Endodermal cell (in vitro differentiated cells): Measurements from ENCODE around the gene AXL. TPM values are rescaled to one million over a fixed set of nuclear protein-coding genes. Genes with fewer than 3 reads are reported as not detected.

ENCODE experiments used
- DNase-seq: peaks from one replicate; pipeline ENCODE4 v3.0.0-alpha.2; 2017
- H3K27ac ChIP-seq: 2 replicates; pipeline ENCODE4 v1.5.1; 2013; ENCODE audit warnings: mild to moderate bottlenecking, low read depth, low read length, moderate library complexity
- H3K27me3 ChIP-seq: 2 replicates; pipeline ENCODE4 v1.6.1; 2013; ENCODE audit warnings: mild to moderate bottlenecking, low read length, moderate library complexity; ENCODE audit not compliant: insufficient read depth, control insufficient read depth, poor library complexity, severe bottlenecking
- H3K36me3 ChIP-seq: 2 replicates; pipeline ENCODE4 v1.7.0; 2013; ENCODE audit warnings: mild to moderate bottlenecking, low read length, moderate library complexity; ENCODE audit not compliant: control insufficient read depth, insufficient read depth
- H3K4me1 ChIP-seq: one replicate; pipeline ENCODE4 v1.7.0; 2013; ENCODE audit warnings: low read length; ENCODE audit not compliant: control insufficient read depth, insufficient read depth
- H3K4me3 ChIP-seq: 2 replicates; pipeline ENCODE4 v1.5.1; 2013; ENCODE audit warnings: mild to moderate bottlenecking, low read length, moderate library complexity
- H3K9ac ChIP-seq: 2 replicates; pipeline ENCODE4 v1.6.1; 2013; ENCODE audit warnings: mild to moderate bottlenecking, low read length, moderate library complexity; ENCODE audit not compliant: poor library complexity, severe bottlenecking; ENCODE audit errors: extremely low read depth
- H3K9me3 ChIP-seq: 2 replicates; pipeline ENCODE4 v1.6.1; 2013; ENCODE audit warnings: mild to moderate bottlenecking, low read length, moderate library complexity; ENCODE audit not compliant: control insufficient read depth
- H3K27ac Mint-ChIP-seq: 2 replicates; pipeline ENCODE4 v1.8.0; 2020; ENCODE audit warnings: mixed read lengths
- H3K27me3 Mint-ChIP-seq: 2 replicates; pipeline ENCODE4 v1.8.0; 2021; ENCODE audit warnings: mild to moderate bottlenecking, mixed read lengths; ENCODE audit not compliant: insufficient read depth
- H3K36me3 Mint-ChIP-seq: 2 replicates; pipeline ENCODE4 v1.8.0; 2020; ENCODE audit warnings: low read depth, mixed read lengths
- H3K4me1 Mint-ChIP-seq: 2 replicates; pipeline ENCODE4 v1.8.0; 2020; ENCODE audit warnings: mixed read lengths
- H3K4me3 Mint-ChIP-seq: 2 replicates; pipeline ENCODE4 v1.8.0; 2020; ENCODE audit warnings: mild to moderate bottlenecking, moderate library complexity, mixed read lengths
- H3K9me3 Mint-ChIP-seq: 2 replicates; pipeline ENCODE4 v1.8.0; 2020; ENCODE audit warnings: mild to moderate bottlenecking, mixed read lengths
- WGBS, 2 experiments: methylation state at CpG; one replicate each; pipeline versions ENCODE4 v1.1.5 to v1.1.7; 2013; ENCODE audit warnings: missing lambda C conversion rate in 2 of 2, mixed read lengths in 1 of 2; ENCODE audit not compliant: insufficient coverage in 1 of 2, insufficient read length in 1 of 2; 5-methylcytosine and 5-hydroxymethylcytosine counted together
- total RNA-seq, 2 donors: library from RNA; stranded (reverse); fragmentation: NEBNext Ultra II Directional in 1 of 2; extraction: Animal tissue kit (Norgen Biotek cat#: 25700) in 1 of 2; gene quantifications; 2 replicates in 1 of 2; 3 replicates in 1 of 2; pipeline ENCODE4 v1.2.1, GENCODE V29; 2021
- TF ChIP-seq, protein P1 (sequence below): fragments of 200-600 bp; sonication (generic); conservative IDR thresholded peaks from 2 replicates; pipeline ENCODE4 v1.5.0; 2021; ENCODE audit warnings: antibody characterized with exemption, mild to moderate bottlenecking

AXL gene
- total RNA-seq, 2 donors from 2014 or later: 10.9 to 14.1 TPM

DNA sequence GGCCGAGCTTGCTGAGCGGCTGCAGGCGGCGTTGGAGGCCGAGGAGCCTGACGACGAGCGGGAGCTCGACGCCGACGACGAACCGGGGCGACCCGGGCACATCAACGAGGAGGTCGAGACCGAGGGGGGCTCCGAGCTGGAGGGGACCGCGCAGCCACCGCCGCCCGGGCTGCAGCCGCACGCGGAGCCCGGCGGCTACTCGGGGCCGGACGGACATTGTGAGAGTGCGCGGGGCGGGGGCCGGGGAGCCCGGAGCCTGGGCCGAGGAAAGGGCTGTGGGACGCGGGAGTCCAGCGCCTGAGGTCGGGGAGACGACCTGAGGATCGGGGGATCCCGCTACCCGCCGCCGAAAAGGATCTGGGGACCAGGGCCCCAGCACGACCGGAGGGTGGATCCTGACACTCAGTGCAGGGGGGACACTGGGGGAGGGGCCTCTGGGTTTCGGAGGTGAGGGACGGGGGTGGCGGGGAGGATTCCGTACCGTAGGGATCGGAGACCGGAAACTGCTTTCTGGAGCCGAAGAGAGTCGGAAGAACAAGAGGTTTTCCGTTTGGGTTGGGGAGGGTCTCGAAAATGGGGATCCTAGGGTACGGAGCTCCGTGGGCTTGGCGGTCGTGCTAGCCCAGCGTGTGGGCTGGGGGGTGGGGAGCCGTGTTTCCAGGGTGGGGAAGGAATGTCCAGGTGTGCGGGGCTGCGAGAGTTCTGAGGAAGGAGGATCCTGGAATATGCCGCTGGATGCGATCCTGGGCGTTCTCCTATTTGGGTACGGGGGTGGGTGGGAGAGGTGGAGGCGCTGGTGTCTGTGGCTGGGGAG lies 45.8 kb downstream of the AXL start:
- Histone ChIP-seq H3K4me3 (peak overlapping the region; percentile 91), H3K27me3 (no peaks in the 10 kb centered on the region), H3K4me1 (peaks cover 6% of the 10 kb centered on the region), H3K9me3 (no peaks in the 10 kb centered on the region), H3K9ac (peak overlapping the region; percentile 98), H3K36me3 (peaks cover 32% of the 10 kb centered on the region), H3K27ac (peak overlapping the region; percentile 96)
- TF ChIP-seq, protein P1, sequence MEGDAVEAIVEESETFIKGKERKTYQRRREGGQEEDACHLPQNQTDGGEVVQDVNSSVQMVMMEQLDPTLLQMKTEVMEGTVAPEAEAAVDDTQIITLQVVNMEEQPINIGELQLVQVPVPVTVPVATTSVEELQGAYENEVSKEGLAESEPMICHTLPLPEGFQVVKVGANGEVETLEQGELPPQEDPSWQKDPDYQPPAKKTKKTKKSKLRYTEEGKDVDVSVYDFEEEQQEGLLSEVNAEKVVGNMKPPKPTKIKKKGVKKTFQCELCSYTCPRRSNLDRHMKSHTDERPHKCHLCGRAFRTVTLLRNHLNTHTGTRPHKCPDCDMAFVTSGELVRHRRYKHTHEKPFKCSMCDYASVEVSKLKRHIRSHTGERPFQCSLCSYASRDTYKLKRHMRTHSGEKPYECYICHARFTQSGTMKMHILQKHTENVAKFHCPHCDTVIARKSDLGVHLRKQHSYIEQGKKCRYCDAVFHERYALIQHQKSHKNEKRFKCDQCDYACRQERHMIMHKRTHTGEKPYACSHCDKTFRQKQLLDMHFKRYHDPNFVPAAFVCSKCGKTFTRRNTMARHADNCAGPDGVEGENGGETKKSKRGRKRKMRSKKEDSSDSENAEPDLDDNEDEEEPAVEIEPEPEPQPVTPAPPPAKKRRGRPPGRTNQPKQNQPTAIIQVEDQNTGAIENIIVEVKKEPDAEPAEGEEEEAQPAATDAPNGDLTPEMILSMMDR: no peak
- peak overlapping the region; percentile 96 for H3K4me3 Mint-ChIP-seq
- peaks cover 25% of the 10 kb centered on the region for H3K4me1 Mint-ChIP-seq
- H3K9me3 Mint-ChIP-seq: no peaks in the 10 kb centered on the region
- 0 to 2% methylated on average over 30 to 75 of the region's 75 CpGs for WGBS, 2 experiments
- peaks cover 28% of the 10 kb centered on the region for H3K36me3 Mint-ChIP-seq
- peaks cover 2% of the 10 kb centered on the region for H3K27me3 Mint-ChIP-seq
- DNase-seq: peak; percentile 78
- peak overlapping the region; percentile 99 for H3K27ac Mint-ChIP-seq

DNA sequence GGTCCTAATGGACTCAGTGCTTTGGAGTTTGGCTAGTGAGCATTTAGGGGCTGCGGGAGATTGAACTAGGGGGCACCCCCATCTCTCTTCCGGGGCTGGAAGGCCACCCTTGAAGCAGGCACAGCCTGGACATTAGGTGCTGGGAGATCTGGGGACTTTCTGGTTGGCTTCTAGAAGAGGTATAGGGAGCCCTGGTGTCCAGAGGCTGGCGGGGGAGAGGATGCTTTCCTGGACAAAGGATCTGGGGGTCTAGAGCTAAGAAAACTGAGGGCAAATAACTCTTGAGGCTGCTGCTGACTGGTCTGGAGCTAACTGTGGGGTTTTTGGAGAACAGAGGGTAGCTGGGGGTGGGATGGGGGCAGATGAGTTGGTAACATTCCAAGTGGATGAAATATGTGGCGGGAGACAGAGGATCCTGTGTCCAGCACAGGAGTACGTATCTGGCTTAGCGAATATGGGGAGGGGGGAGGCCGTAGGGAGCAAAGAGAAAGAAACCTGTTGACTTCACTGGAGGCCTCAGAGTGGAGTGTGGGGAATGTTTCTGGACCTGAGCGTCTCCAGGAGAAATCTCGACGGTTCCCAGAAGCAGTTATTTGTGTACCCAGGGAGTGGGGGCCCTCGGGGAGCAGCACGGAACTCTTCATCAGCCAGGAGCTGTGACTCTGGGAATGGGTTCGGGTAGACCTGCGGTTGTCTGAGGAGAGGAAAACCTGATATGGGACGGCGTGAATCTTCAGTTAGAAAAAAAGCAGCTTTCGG lies 46.6 kb downstream of the AXL start:
- H3K4me1 ChIP-seq: peaks cover 6% of the 10 kb centered on the region
- H3K27me3 ChIP-seq: no peaks in the 10 kb centered on the region
- Mint-ChIP-seq H3K4me1 (peaks cover 25% of the 10 kb centered on the region), H3K27ac (peak overlapping the region; percentile 99), H3K27me3 (peaks cover 2% of the 10 kb centered on the region), H3K4me3 (peak overlapping the region; percentile 96), H3K9me3 (no peaks in the 10 kb centered on the region), H3K36me3 (peaks cover 27% of the 10 kb centered on the region)
- TF ChIP-seq, protein P1: no peak
- H3K9me3 ChIP-seq: no peaks in the 10 kb centered on the region
- H3K36me3 ChIP-seq: peaks cover 39% of the 10 kb centered on the region
- peak overlapping the region; percentile 91 for H3K4me3 ChIP-seq
- 13 to 15% methylated on average over 15 to 17 of the region's 17 CpGs for WGBS, 2 experiments
- peak; percentile 61 for DNase-seq
- H3K9ac ChIP-seq: peak overlapping the region; percentile 98
- peak overlapping the region; percentile 96 for H3K27ac ChIP-seq

DNA sequence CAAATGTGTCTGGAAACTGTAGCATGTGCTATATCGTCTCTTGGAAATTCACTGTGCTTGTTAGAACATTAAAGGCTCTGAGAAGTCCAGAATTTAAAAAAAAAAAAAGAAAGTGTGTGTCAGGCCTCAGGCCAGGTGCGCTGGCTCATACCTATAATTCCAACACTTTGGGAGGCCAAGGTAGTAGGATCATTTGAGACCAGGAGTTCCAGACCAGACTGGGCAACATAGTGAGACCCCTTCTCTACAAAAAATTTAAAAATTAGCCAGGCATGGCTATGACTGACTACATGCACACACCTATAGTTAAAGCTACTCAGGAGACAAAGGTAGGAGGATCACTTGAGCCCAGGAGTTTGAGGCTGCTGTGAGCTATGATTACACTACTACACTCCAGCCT lies 50.0 kb downstream of the AXL start:
- Histone ChIP-seq H3K27ac (no peak overlapping the region), H3K36me3 (peaks cover 74% of the 10 kb centered on the region), H3K27me3 (no peaks in the 10 kb centered on the region), H3K9ac (no peak overlapping the region), H3K4me1 (peaks cover 6% of the 10 kb centered on the region), H3K9me3 (no peaks in the 10 kb centered on the region), H3K4me3 (no peak overlapping the region)
- WGBS, 2 experiments: 67 to 100% methylated on average over 1 to 2 of the region's 2 CpGs
- no peak overlapping the region for H3K27ac Mint-ChIP-seq
- no peaks in the 10 kb centered on the region for H3K9me3 Mint-ChIP-seq
- H3K27me3 Mint-ChIP-seq: no peaks in the 10 kb centered on the region
- H3K4me1 Mint-ChIP-seq: peaks cover 21% of the 10 kb centered on the region
- DNase-seq: no peak
- TF ChIP-seq, protein P1: no peak
- H3K4me3 Mint-ChIP-seq: no peak overlapping the region
- peaks cover 60% of the 10 kb centered on the region for H3K36me3 Mint-ChIP-seq
